ENCODE measurements around the gene MAST2.
"Not testable (repeated sequence)": the region's sequence is repeated elsewhere in the genome, so short reads cannot be mapped to it uniquely, and the experiment has no call there.

Gene MAST2

DNA sequence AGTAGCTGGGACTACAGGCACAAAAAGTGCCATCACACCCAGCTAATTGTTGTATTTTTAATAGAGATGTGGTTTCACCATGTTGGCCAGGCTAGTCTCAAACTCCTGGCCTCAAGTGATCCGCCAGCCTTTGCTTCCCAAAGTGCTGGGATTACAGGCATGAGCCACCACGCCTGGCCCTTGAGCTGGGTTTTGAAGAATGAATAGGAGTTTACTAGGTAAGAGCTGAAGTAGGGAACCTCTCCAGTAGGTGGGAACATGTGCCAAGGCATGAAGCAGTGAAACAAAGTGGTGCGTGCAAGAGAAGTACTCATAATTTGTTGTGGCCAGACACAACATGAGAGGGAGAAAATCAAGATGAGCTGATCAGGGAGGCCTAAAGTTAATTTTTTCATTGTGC is 55.8 kb downstream of the MAST2 start:
- no peak overlapping the region for H3K4me3 ChIP-seq (ENCODE audit: low read length)

DNA sequence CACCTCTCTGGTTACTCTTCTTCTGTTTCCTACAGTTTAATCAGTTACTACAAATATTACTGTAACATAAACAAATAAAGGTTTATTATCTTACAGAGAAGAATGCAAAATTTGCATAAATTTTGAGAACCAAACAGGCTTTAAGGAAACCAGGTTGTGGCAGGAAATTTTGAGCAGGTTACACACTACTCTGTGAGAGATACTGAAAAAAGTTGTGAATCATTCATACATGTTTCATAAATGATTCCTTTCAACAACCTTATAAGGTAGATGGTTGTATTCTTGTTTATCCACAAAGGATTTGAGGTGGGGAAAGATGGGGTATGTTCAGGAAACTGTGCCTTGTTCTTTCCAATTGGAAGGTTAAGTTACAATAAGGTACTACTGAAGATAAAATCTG is 58.6 kb downstream of the MAST2 start:
- no peak for TF ChIP-seq ZNF274 (IDR thresholded peaks at IDR 0.05; ENCODE audit: low read depth, low read length)

More for the DNA sequence above, 55.8 kb downstream of the MAST2 start:
- no peak for TF ChIP-seq ZNF274 (IDR thresholded peaks at IDR 0.05; ENCODE audit: low read depth, low read length)

DNA sequence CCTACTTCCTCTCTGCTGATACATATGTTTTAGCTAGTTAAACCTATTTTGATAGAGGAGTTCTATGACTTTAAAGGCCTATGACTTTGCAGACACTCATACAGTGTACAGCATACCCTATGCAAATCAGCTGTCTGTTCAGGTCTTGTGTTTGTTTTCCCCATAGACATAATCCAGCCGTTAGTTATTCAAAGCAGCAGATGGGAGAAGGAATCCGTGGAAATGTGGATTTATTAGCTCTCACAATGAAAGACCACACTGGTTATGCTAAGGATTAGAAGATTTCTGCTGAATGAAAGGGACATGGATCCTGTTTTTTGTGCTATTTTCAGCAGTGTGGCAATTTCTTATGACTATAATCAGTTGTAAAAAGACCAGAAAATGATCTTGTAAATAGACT is 59.8 kb downstream of the MAST2 start:
- TF ChIP-seq ZNF274 (IDR thresholded peaks at IDR 0.05; ENCODE audit: low read depth, low read length), result no peak
- H3K4me3 ChIP-seq (ENCODE audit: low read length), result no peak overlapping the region

More for the DNA sequence above, 58.6 kb downstream of the MAST2 start:
- no peak overlapping the region for H3K4me3 ChIP-seq (ENCODE audit: low read length)

DNA sequence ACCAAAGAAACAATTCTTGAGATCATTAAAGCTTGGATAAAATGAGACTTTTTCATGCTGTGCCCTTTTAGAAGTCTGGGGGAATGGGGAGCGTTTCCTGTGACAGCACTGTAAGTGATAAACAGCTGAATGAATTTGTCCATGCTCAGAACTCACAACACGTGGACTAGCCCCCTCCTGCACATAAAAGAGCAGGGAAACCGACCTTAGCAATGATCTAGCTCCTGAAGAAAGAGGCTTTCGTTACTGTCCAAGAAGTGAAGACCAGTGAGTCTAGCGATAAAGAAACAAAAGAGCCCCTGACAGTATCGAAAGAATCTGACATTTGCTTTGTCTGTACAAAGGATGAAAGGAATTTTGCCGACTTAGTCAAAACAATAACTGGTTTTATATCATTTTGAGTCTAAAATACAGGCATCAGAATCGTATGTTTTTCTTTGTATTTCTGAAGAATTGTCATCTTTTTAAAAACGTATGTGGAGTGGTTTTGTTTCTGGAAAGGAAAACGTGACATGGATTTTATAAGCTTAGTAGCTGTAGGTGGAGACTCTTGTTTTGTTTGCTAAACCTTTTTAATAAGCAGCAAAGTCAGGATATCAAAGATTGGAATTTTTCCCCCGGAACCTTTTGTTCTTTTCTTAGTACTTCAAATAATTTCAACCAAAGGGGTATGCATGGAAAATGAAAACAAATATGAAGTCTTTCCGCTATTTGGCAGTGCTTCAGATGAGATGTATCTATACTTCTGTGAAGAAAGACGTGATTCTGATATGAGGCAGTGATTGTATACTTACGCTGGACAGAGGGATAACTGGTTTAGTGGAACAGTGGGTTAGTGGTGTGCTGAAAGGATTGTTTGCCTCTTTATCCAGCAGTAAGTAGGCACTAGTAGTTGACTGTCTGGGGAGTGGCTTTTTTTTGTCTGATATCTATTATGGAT is 61.0 kb downstream of the MAST2 start:
- H3K4me3 ChIP-seq (ENCODE audit: low read length), result no peak overlapping the region
- no peak for TF ChIP-seq ZNF274 (IDR thresholded peaks at IDR 0.05; ENCODE audit: low read depth, low read length)

DNA sequence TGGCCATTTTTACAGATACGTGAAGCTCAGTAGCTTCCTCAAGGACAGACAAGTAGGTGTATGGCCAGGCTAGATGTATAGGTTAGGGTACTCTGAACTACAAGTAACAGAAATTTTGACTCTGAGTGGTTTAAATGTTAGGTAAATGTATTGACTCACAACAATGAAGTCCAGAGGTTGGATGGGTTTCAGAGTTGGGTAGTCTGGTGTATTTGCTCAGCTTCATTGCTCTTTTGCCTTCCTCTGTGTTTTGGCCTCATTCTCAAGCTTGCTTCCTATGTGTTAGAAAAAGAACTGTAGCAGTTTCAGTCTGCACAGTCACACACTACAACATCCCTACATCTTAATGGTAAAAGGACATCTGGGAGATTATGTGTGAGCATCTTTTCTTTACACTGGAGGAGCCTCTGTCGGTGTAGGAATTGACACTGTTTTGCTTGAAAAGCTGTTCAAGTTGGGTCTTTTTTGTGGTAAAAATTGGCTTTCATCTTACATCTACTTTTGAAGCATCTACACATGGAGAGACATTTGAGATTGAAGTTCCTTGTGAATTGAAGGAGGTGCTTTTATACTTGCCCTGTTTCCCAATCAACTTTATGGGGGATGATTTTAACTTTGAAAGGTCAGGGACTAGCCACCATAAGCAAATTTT is 64.4 kb downstream of the MAST2 start:
- no peak for TF ChIP-seq ZNF274 (IDR thresholded peaks at IDR 0.05; ENCODE audit: low read depth, low read length)
- no peak overlapping the region for H3K4me3 ChIP-seq (ENCODE audit: low read length)

DNA sequence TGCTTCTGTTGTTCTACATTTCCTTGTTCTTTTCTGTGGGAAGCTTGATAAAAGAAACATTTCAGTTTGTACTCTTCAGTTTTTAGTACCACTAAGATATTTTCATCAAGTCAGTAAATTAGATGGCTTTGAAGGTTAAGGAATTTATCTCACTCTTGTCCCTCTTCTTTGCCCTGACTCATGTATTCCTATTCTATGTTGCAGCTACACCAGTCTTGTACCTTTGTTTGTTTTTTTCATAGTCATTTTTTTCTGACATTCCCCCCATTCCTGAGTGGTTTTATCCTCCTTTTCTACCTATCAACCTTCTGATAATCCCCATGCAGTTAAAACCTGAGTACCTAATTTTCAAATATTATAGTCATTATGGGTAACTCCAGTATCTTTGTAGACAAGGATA is 65.4 kb downstream of the MAST2 start:
- no peak for TF ChIP-seq ZNF274 (IDR thresholded peaks at IDR 0.05; ENCODE audit: low read depth, low read length)
- no peak overlapping the region for H3K4me3 ChIP-seq (ENCODE audit: low read length)

DNA sequence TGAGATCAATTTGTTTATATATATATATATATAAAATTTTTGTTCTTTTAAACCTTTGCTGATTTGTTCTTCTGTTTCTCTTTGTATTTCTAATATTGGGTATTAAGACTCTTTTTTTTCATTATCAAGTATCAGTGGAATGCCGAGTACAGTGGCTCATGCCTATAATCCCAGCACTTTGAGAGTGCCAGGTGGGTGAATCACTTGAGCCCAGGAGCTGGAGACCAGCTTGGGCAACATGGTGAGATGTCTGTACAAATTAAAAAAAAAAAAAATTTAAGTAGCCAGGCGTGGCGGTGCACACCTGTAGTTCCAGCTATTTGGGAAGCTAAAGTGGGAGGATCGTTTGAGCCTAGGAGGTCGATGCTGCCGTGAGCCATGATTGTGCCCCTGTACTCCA is 67.1 kb downstream of the MAST2 start:
- no peak for TF ChIP-seq ZNF274 (IDR thresholded peaks at IDR 0.05; ENCODE audit: low read depth, low read length)
- no peak overlapping the region for H3K4me3 ChIP-seq (ENCODE audit: low read length)

DNA sequence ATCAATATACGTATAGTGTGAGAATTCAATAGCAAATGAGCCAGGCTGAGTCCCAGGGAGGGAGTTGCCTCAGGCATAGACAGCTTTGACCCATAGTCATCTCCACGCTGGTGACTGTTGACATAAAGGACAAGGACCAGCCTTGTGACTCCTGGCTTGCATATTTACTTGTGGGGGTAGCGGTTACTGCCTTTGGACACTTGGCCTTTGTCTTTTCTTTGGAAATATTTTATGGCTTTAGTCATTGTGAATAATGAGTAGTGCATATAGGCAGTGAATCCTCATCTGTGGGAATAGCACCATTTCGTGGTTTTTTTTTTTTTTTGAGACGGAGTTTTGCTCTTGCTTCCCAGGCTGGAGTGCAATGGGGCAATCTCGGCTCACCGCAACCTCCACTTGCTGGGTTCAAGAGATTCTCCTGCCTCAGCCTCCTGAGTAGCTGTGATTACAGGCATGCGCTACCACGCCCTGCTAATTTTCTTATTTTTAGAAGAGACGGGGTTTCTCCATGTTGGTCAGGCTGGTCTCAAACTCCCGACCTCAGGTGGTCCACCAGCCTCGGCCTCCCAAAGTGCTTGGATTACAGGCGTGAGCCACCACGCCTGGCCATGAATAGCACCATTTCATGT is 68.9 kb downstream of the MAST2 start:
- H3K4me3 ChIP-seq (ENCODE audit: low read length), result not testable (repeated sequence)

DNA sequence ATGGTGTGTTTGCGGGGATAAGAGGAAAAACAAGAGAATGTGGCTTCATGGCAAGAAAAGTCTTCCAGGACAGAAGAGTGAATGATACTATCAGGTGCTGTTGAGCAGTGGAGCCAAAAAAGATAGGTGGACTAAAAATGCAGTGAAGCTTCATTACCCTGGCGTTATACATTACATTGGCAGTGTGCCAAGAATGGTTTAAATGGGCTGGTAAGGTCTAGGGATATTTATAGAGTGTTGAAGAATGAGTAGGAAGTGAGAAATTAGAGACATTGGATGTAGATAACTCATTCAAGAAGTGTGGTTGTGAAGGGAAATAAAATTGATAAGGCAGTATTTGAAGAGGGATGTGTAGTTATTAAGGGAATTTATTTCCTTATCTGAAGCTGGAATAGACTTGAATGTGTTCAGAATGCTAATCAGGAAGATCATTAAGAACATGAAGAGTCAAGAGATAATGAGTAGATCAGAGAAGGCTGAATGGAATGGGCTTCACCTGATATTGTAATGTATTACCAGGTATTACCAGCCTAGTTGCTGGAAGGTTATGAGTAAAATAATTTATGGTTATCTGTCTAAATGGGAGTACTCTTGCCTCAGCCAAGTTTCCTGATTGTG is 72.7 kb downstream of the MAST2 start:
- no peak for TF ChIP-seq ZNF274 (IDR thresholded peaks at IDR 0.05; ENCODE audit: low read depth, low read length)
- no peak overlapping the region for H3K4me3 ChIP-seq (ENCODE audit: low read length)

DNA sequence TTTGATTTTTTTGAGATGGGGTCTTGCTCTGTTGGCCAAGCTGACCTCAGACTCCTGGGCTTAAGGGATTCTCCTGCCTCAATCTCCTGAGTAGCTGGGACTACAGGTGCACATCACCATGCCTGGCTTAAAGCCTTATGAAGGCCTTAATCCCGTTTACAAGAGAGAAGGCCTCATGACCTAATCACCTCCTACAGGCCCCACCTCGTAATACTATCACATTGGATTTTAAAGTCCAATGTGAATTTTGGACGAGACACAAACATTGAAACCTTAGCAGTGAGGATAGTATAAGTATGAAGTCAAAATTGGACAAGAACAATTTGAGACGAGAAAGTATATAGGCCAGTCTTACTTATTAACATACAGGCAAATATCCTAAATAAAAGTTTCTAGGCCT is 73.9 kb downstream of the MAST2 start:
- TF ChIP-seq ZNF274 (IDR thresholded peaks at IDR 0.05; ENCODE audit: low read depth, low read length), result no peak

DNA sequence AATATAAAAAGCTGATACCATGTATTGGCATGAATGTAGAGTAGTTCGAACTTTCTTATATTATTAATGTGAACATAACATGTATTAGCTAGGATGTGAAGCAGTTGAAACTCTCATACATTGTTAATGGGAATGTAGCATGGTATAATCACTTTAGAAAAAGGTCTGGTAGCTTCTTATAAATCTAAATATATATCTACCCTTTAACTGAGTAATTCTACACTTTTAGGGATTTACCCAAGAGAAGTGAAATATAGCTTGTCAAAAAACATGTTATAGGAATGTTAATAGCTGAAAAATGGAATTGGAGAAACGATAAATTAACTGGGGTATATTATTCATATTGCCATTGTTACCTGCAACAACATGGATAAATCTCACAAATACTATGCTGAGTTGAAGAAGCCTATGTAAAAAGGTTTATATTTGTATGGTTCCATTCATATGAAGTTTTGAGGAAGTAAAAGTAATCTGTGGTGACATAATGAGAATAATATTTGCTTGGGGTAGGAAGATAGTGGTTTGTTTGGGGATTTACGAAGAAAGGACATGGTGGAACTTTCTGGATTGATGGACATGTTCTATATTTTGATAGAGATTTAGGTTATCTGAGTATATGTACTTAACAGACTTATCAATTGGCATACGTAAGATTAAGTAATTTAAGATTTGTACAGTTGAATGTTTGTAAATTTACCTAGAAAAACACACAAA is 76.6 kb downstream of the MAST2 start:
- no peak overlapping the region for H3K4me3 ChIP-seq (ENCODE audit: low read length)
- TF ChIP-seq ZNF274 (IDR thresholded peaks at IDR 0.05; ENCODE audit: low read depth, low read length), result no peak

More for the DNA sequence above, 73.9 kb downstream of the MAST2 start:
- no peak overlapping the region for H3K4me3 ChIP-seq (ENCODE audit: low read length)

DNA sequence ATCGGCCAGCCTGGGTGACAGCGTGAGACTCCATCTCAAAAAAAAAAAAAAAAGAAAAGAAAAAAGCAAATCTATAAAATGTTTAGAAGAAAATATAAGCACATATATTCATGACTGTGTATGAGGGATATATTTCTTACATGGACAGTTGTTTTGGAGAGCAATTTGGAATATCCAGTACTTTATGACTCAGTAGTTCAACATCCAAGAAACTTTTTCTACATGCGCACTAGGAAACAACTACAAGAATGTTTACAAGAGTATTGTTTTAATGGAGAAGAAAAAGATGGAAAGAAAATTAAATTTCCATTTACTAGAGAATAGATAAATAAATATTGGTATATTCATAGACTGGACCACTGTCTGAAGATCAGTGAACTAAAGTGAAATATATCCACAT is 77.5 kb downstream of the MAST2 start:
- H3K4me3 ChIP-seq (ENCODE audit: low read length), result no peak overlapping the region
- TF ChIP-seq ZNF274 (IDR thresholded peaks at IDR 0.05; ENCODE audit: low read depth, low read length), result no peak

DNA sequence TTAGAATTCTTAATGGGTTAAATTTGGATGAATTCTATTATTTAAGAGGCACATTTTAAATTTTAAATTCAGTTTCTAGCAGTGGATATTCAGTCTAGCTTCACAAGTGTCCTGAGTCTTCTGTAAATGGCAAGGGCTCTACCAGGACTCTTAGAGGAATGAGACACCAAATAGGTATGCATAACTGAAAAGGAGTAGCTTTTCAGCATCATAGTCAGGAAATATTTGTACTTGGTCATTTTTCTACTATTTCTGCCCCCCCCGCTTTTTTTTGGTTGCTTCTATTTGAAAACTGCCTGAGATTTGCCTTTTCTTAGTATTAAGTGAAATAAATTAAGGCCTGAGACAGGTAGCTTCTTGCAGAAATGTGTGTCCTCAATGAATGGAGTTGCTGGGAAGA is 80.2 kb downstream of the MAST2 start:
- TF ChIP-seq ZNF274 (IDR thresholded peaks at IDR 0.05; ENCODE audit: low read depth, low read length), result no peak
- no peak overlapping the region for H3K4me3 ChIP-seq (ENCODE audit: low read length)

DNA sequence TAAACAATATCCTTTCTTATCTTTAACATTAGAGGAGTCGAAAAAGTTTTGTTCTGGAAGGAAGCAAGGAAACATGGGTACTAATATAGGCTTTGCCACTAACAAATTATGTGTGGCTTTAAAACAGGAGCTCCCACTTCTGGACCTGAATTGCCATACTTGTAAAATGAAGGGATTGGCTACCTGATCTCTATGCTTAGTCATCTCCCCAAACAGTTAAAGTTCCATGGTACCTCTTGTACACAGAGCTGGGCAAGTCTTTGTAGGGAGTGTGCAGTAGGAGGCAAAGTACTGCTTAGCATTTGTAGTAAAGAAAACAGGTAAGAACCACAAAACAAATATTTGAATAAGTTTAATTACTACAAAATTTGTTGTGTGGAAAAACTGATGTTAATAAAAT is 81.3 kb downstream of the MAST2 start:
- H3K4me3 ChIP-seq (ENCODE audit: low read length), result no peak overlapping the region
- TF ChIP-seq ZNF274 (IDR thresholded peaks at IDR 0.05; ENCODE audit: low read depth, low read length), result no peak

All from GM08714 (cell line).